Left cardiac atrium (tissue), 2 donors: Measurements from ENCODE around the gene CITED1. TPM values are rescaled to one million over a fixed set of nuclear protein-coding genes. Genes with fewer than 3 reads are reported as not detected.

Source experiments
- total RNA-seq, 2 donors: library from RNA; stranded (reverse); fragmentation: NEBNext Ultra II Directional; extraction: Animal tissue kit (Norgen Biotek cat#: 25700); gene quantifications; one replicate each; pipeline ENCODE4 v1.2.1, GENCODE V29; 2021
- donor health status: DM: no; HTN: yes; CAD: no; lungs with severe emphysema.
- donor health status: DM: yes; HTN: yes; CAD: no.

The CITED1 gene
- total RNA-seq, 2 donors from 2014 or later: 0.94 to 1.7 TPM

Other genes with a start within 250 kb of the CITED1 start
- gene RTL5, start 174.0 kb downstream of the CITED1 start, total RNA-seq: 1 to 10 TPM; 2.7 to 3.9 TPM
- 1 to 10 TPM; 9.1 to 9.2 TPM for gene PIN4, start 124.2 kb downstream of the CITED1 start, total RNA-seq
- gene ERCC6L, start 66.9 kb downstream of the CITED1 start, total RNA-seq: under 1 TPM; 0.10 to 0.18 TPM
- gene RPS4X, start 28.7 kb downstream of the CITED1 start, total RNA-seq: 100 to 1,000 TPM; 423 to 527 TPM